K562 (cell line): ENCODE results near the gene ABLIM2. TPM values are rescaled to one million over a fixed set of nuclear protein-coding genes. Genes with fewer than 3 reads are reported as not detected.

Source experiments
- ATF1 ChIP-seq, 2 experiments: fragments of 450-650 bp in 1 of 2; IDR thresholded peaks; 2 replicates each; pipeline ENCODE4 v1.6.1; 2016; ENCODE audit warnings: missing compliant biosample characterization in 1 of 2, missing genetic modification characterization in 1 of 2
- BRCA1 ChIP-seq, 2 experiments: fragments of 450-650 bp in 1 of 2; sonication (generic) in 1 of 2; formaldehyde crosslinking in 1 of 2; IDR thresholded peaks; 2 replicates each; pipeline versions ENCODE4 v1.5.0 to v1.6.1; 2017 to 2020; ENCODE audit warnings: mild to moderate bottlenecking in 1 of 2, missing genetic modification reagents in 1 of 2
- CAMTA2 ChIP-seq: fragments of 250-450 bp; sonication (Bioruptor Pico); conservative IDR thresholded peaks from 2 replicates; pipeline ENCODE4 v1.5.1; 2022
- CBX1 ChIP-seq: sonication (generic); IDR thresholded peaks from 2 replicates; pipeline ENCODE4 v1.6.1; 2016; ENCODE audit warnings: antibody characterized with exemption, low read depth, mild to moderate bottlenecking
- IRF9 ChIP-seq: fragments of 450-650 bp; IDR thresholded peaks from 2 replicates; pipeline ENCODE4 v1.6.1; 2016; ENCODE audit warnings: missing biosample characterization, missing genetic modification characterization
- KDM5B ChIP-seq: fragments of 200-600 bp; sonication (generic); IDR thresholded peaks from 2 replicates; pipeline ENCODE4 v1.6.1; 2012; ENCODE audit warnings: low read depth, mild to moderate bottlenecking, moderate library complexity, low read length, control low read depth, inconsistent platforms; ENCODE audit not compliant: insufficient replicate concordance
- LCOR ChIP-seq: sonication (generic); formaldehyde crosslinking; IDR thresholded peaks from 2 replicates; pipeline ENCODE4 v1.8.0; 2022; ENCODE audit warnings: mild to moderate bottlenecking, missing genetic modification reagents
- NFIX ChIP-seq: fragments of 250-450 bp; sonication (Bioruptor Pico); IDR thresholded peaks from 2 replicates; pipeline ENCODE4 v1.4.0; 2020; ENCODE audit warnings: low read depth, mild to moderate bottlenecking, moderate library complexity
- PHF8 ChIP-seq: fragments of 200-600 bp; sonication (generic); IDR thresholded peaks from 2 replicates; pipeline ENCODE4 v1.6.1; 2012; ENCODE audit warnings: mixed run types, mild to moderate bottlenecking, inconsistent platforms, low read length, moderate library complexity, borderline replicate concordance
- PTBP1 ChIP-seq: fragments of 200-400 bp; formaldehyde crosslinking; IDR thresholded peaks from 2 replicates; pipeline ENCODE4 v1.6.1; 2017; ENCODE audit warnings: low read depth, low read length
- RNF2 ChIP-seq: sonication (generic); IDR thresholded peaks from 2 replicates; pipeline ENCODE4 v1.6.1; 2016
- RNF219 ChIP-seq: fragments of 250-450 bp; sonication (Bioruptor Pico); IDR thresholded peaks from 2 replicates; pipeline ENCODE4 v1.5.0; 2022; ENCODE audit warnings: mild to moderate bottlenecking
- SMARCA4 ChIP-seq: fragments of 450-650 bp; IDR thresholded peaks from 2 replicates; pipeline ENCODE4 v1.6.1; 2016
- UBTF ChIP-seq, 2 experiments: IDR thresholded peaks; 2 replicates each; pipeline ENCODE4 v1.6.1; 2012; ENCODE audit warnings: improper control_type of control experiment in 2 of 2, low read depth in 2 of 2, low read length in 2 of 2, borderline replicate concordance in 1 of 2
- ZBTB8A ChIP-seq: fragments of 450-650 bp; IDR thresholded peaks from 2 replicates; pipeline ENCODE4 v1.6.1; 2018; ENCODE audit warnings: mild to moderate bottlenecking, moderate library complexity; ENCODE audit not compliant: partially characterized antibody
- ZNF224 ChIP-seq: sonication (generic); formaldehyde crosslinking; IDR thresholded peaks from 2 replicates; pipeline ENCODE4 v1.8.0; 2022; ENCODE audit warnings: mild to moderate bottlenecking, missing genetic modification reagents
- ZNF347 ChIP-seq: fragments of 450-650 bp; formaldehyde crosslinking; IDR thresholded peaks from 2 replicates; pipeline ENCODE4 v1.4.0; 2020; ENCODE audit warnings: low read depth, mild to moderate bottlenecking, moderate library complexity
- ZNF57 ChIP-seq: fragments of 450-650 bp; formaldehyde crosslinking; IDR thresholded peaks from 2 replicates; pipeline ENCODE4 v1.4.0; 2020; ENCODE audit warnings: mild to moderate bottlenecking, moderate library complexity
- ZNF592 ChIP-seq: fragments of 450-650 bp; IDR thresholded peaks from 2 replicates; pipeline ENCODE4 v1.6.1; 2017; ENCODE audit warnings: antibody characterized with exemption, mild to moderate bottlenecking
- polyA plus RNA-seq, 8 experiments: library from polyadenylated mRNA; depleted of rRNA in 4 of 8; stranded (reverse) in 5 of 8; unstranded in 3 of 8; fragments of >200 nt; fragmentation: Nextera tagmentation in 2 of 8; fragmentation: Illumina TruSeq in 1 of 8; extraction: Ambion mirVana in 2 of 8; extraction: Trizol in 1 of 8; gene quantifications; 2 replicates each; pipeline versions ENCODE4 v1.2.1 to v1.2.3, GENCODE V29; 2011 to 2014; ENCODE audit warnings: inconsistent platforms in 1 of 8, missing spikeins in 1 of 8
- total RNA-seq, 7 experiments: library from RNA; depleted of rRNA in 6 of 7; stranded (reverse); fragments of >200 nt in 6 of 7; fragmentation: Illumina TruSeq in 2 of 7; extraction: Trizol in 2 of 7; gene quantifications; 2 replicates each; pipeline versions ENCODE4 v1.2.1 to v1.2.3, GENCODE V29; 2011 to 2021; ENCODE audit warnings: low replicate concordance in 1 of 7

The ABLIM2 gene
- total and polyA plus RNA-seq, 9 of the 15 experiments (the other 6 are each of a cell fraction or from before 2014, with no cell fraction given) = not detected

GRCh38 chr4:8191136-8191747 is 32.6 kb upstream of the ABLIM2 start (continued):
- TF ChIP-seq ZNF592 = no peak
- no peak for TF ChIP-seq RNF2
- no peak for TF ChIP-seq ZNF57 (CRISPR knock-in tag)
- TF ChIP-seq SMARCA4 = peak; percentile 62; the same call in 1 of the 2 replicates
- no peak for TF ChIP-seq PHF8
- no peak for TF ChIP-seq LCOR
- peak in 1 of 2 experiments; percentile 69; a peak in 1 of 4 replicates for TF ChIP-seq UBTF (IDR thresholded peaks at IDR 0.05; ENCODE audit: borderline replicate concordance in 1 of 2, low read depth in 2 of 2, low read length in 2 of 2)
- TF ChIP-seq PTBP1 = no peak
- TF ChIP-seq ATF1 (CRISPR knock-in tag; IDR thresholded peaks at IDR 0.05) = no peak
- peak; percentile 34; the same call in 1 of the 2 replicates for TF ChIP-seq ATF1 (tag; IDR thresholded peaks at IDR 0.05)
- TF ChIP-seq CBX1 = no peak
- TF ChIP-seq NFIX = no peak
- no peak for TF ChIP-seq ZNF224 (CRISPR knock-in tag)
- no peak for TF ChIP-seq BRCA1 (IDR thresholded peaks at IDR 0.05)
- no peak for TF ChIP-seq BRCA1 (CRISPR knock-in tag; IDR thresholded peaks at IDR 0.05)
- no peak for TF ChIP-seq ZNF347 (CRISPR knock-in tag)
- TF ChIP-seq CAMTA2 (CRISPR knock-in tag) = no peak
- TF ChIP-seq RNF219 = no peak
- TF ChIP-seq KDM5B = no peak
- TF ChIP-seq IRF9 (tag) = no peak
- TF ChIP-seq ZBTB8A = no peak
